Sigmoid colon (tissue), 7 donors: Measurements from ENCODE around the gene TAOK1. TPM values are rescaled to one million over a fixed set of nuclear protein-coding genes. Genes with fewer than 3 reads are reported as not detected.

Experiments
- DNase-seq: peaks from one replicate; pipeline ENCODE4 v3.0.0-alpha.2; 2019
- H3K27ac ChIP-seq, 4 donors: fragments of 200-600 bp; sonication (generic); one replicate each; pipeline ENCODE4 v1.5.1; 2016 to 2019; ENCODE audit warnings: mild to moderate bottlenecking in 1 of 4
- H3K27me3 ChIP-seq, 3 donors: fragments of 200-600 bp; sonication (generic); one replicate each; pipeline ENCODE4 v1.5.1; 2019; ENCODE audit warnings: mild to moderate bottlenecking in 1 of 3
- H3K36me3 ChIP-seq, 4 donors: fragments of 200-600 bp; sonication (generic); one replicate each; pipeline ENCODE4 v1.5.1; 2016 to 2019
- H3K4me1 ChIP-seq, 4 donors: fragments of 200-600 bp; sonication (generic); one replicate each; pipeline ENCODE4 v1.5.1; 2017 to 2019
- H3K4me3 ChIP-seq, 4 donors: fragments of 200-600 bp; sonication (generic); one replicate each; pipeline ENCODE4 v1.5.1; 2017 to 2019; ENCODE audit warnings: mild to moderate bottlenecking in 2 of 4, moderate library complexity in 1 of 4
- H3K9me3 ChIP-seq, 4 donors: fragments of 200-600 bp in 3 of 4; sonication (generic) in 3 of 4; one replicate each; pipeline versions ENCODE4 v1.5.1 to v1.6.1; 2013 to 2019
- EP300 ChIP-seq, 4 donors: sonication (generic); formaldehyde crosslinking; IDR thresholded peaks; one replicate each; pipeline ENCODE4 v1.6.1; 2017; ENCODE audit warnings: antibody characterized with exemption in 4 of 4
- POLR2A ChIP-seq, 2 donors: fragments of 450-650 bp; IDR thresholded peaks; one replicate each; pipeline ENCODE4 v1.6.1; 2016; ENCODE audit warnings: antibody characterized with exemption in 2 of 2, mild to moderate bottlenecking in 2 of 2, moderate library complexity in 2 of 2
- POLR2AphosphoS5 ChIP-seq, 4 donors: sonication (generic); formaldehyde crosslinking; IDR thresholded peaks; one replicate each; pipeline ENCODE4 v1.6.1; 2017; ENCODE audit warnings: antibody characterized with exemption in 4 of 4
- WGBS, 2 donors: extraction: QIAGEN DNeasy Blood & Tissue Kit; methylation state at CpG; one replicate each; pipeline ENCODE4 v1.1.7; 2013; 5-methylcytosine and 5-hydroxymethylcytosine counted together
- intact Hi-C: fragments of 100-400 bp; cut with DNase I; formaldehyde crosslinking; loops from one replicate; pipeline ENCODE4 v1.15.1; 2023
- polyA plus RNA-seq, 3 donors: library from polyadenylated mRNA; stranded (reverse); fragments of 200-250 nt; gene quantifications; one replicate each; pipeline ENCODE4 v1.2.3, GENCODE V29; 2013
- total RNA-seq, 4 donors: library from RNA; depleted of rRNA; stranded (reverse); fragments of >200 nt; gene quantifications; one replicate each; pipeline ENCODE4 v1.1.0, GENCODE V29; 2016
- TF ChIP-seq, protein P1 (sequence below), 4 experiments: fragments of 450-650 bp in 3 of 4; fragments of 200-600 bp in 1 of 4; IDR thresholded peaks; one replicate each; pipeline ENCODE4 v1.5.1; 2016 to 2019; ENCODE audit warnings: antibody characterized with exemption in 4 of 4, mild to moderate bottlenecking in 3 of 4, moderate library complexity in 2 of 4
- donor health status: healthy with polysubstance abuse.
- donor health status: Bipolar disorder and iron deficiency.
- donor health status: healthy.

Gene TAOK1
- total and polyA plus RNA-seq, 7 donors = 3.6 to 65.4 (median 46.3) TPM

DNA sequence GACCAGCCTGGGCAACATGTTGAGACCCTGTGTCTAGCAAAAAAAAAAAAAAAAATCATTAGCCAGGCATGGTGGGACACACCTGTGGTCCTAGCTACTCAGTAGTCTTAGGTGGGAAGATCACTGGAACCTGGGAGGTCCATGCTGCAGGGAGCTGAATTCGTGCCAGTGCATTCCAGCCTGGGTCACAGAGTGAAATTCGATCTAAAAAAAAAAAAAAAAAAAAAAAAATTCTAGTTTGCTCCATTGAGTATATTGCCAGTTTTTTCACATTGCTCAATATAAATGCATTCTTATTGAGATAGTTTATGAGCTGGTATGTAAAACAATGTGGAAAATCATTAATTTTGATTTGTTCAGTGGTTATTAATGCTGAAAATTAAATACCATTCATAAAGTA lies 124.6 kb downstream of the TAOK1 start:
- Histone ChIP-seq H3K4me1 (no peaks in the 10 kb centered on the region), H3K4me3 (no peak overlapping the region), H3K9me3 (no peaks in the 10 kb centered on the region), H3K27ac (no peak overlapping the region), H3K27me3 (no peaks in the 10 kb centered on the region), H3K36me3 (peaks cover 17 to 88% (median 42%) of the 10 kb centered on the region in 4 donors)
- TF ChIP-seq POLR2AphosphoS5 (IDR thresholded peaks at IDR 0.05) (no peak), POLR2A (IDR thresholded peaks at IDR 0.05) (no peak), EP300 (IDR thresholded peaks at IDR 0.05) (no peak)
- no peak for DNase-seq
- WGBS, 2 donors = 85 to 87% methylated on average over 2 of the region's 2 CpGs
- intact Hi-C loops = no loop called here

- intact Hi-C loops = no loop called here
- TF ChIP-seq EP300 (IDR thresholded peaks at IDR 0.05) = no peak
- Histone ChIP-seq H3K27me3 (no peaks in the 10 kb centered on the region), H3K27ac (no peak overlapping the region), H3K36me3 (peaks cover 22 to 89% (median 49%) of the 10 kb centered on the region in 4 donors), H3K9me3 (no peaks in the 10 kb centered on the region), H3K4me1 (no peaks in the 10 kb centered on the region), H3K4me3 (no peak overlapping the region)
- WGBS, 2 donors = 98 to 100% methylated on average over 1 of the region's 1 CpG
- DNase-seq = no peak
These were observed 128.2 kb downstream of the TAOK1 start for GRCh38 chr17:29518359-29518758.

GRCh38 chr17:29524692-29525091 lies 134.5 kb downstream of the TAOK1 start:
- Histone ChIP-seq H3K36me3 (peaks cover 5 to 89% (median 22%) of the 10 kb centered on the region in 4 donors), H3K4me3 (no peak overlapping the region), H3K9me3 (no peaks in the 10 kb centered on the region), H3K27me3 (no peaks in the 10 kb centered on the region), H3K4me1 (no peaks in the 10 kb centered on the region), H3K27ac (no peak overlapping the region)
- TF ChIP-seq, protein P1, sequence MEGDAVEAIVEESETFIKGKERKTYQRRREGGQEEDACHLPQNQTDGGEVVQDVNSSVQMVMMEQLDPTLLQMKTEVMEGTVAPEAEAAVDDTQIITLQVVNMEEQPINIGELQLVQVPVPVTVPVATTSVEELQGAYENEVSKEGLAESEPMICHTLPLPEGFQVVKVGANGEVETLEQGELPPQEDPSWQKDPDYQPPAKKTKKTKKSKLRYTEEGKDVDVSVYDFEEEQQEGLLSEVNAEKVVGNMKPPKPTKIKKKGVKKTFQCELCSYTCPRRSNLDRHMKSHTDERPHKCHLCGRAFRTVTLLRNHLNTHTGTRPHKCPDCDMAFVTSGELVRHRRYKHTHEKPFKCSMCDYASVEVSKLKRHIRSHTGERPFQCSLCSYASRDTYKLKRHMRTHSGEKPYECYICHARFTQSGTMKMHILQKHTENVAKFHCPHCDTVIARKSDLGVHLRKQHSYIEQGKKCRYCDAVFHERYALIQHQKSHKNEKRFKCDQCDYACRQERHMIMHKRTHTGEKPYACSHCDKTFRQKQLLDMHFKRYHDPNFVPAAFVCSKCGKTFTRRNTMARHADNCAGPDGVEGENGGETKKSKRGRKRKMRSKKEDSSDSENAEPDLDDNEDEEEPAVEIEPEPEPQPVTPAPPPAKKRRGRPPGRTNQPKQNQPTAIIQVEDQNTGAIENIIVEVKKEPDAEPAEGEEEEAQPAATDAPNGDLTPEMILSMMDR (IDR thresholded peaks at IDR 0.05) = no peak
- no peak for TF ChIP-seq POLR2A (IDR thresholded peaks at IDR 0.05)
- no peak for TF ChIP-seq EP300 (IDR thresholded peaks at IDR 0.05)
- no peak for TF ChIP-seq POLR2AphosphoS5 (IDR thresholded peaks at IDR 0.05)
- no peak for DNase-seq
- WGBS, 2 donors = 97 to 99% methylated on average over 3 of the region's 3 CpGs
- intact Hi-C loops = no loop called here

- no peak overlapping the region for H3K4me3 ChIP-seq
- H3K36me3 ChIP-seq = peaks cover 9 to 82% (median 17%) of the 10 kb centered on the region in 4 donors
- no peaks in the 10 kb centered on the region for H3K27me3 ChIP-seq
- no peaks in the 10 kb centered on the region for H3K4me1 ChIP-seq
- intact Hi-C loops = no loop called here
- TF ChIP-seq, protein P1 (IDR thresholded peaks at IDR 0.05) = no peak
- TF ChIP-seq POLR2A (IDR thresholded peaks at IDR 0.05) = no peak
- 92 to 97% methylated on average over 3 of the region's 3 CpGs for WGBS, 2 donors
- no peak overlapping the region for H3K27ac ChIP-seq
- no peak for DNase-seq
- H3K9me3 ChIP-seq = no peaks in the 10 kb centered on the region
These were observed 136.2 kb downstream of the TAOK1 start for GRCh38 chr17:29526322-29526721.

DNA sequence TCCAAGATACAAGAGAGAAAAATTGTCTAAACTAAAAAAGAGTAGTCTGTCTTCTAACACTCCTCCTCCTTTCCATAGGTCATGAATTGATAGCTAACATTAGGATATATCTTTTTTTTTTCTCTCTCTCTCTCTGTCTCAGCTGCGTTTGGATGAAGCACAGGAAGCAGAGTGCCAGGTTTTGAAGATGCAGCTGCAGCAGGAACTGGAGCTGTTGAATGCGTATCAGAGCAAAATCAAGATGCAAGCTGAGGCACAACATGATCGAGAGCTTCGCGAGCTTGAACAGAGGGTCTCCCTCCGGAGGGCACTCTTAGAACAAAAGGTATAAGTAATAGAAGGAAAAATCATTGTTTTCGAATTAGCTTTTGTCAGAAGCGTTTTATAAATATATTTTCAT lies 143.8 kb downstream of the TAOK1 start:
- H3K27ac ChIP-seq = no peak overlapping the region
- no peaks in the 10 kb centered on the region for H3K9me3 ChIP-seq
- no peaks in the 10 kb centered on the region for H3K4me1 ChIP-seq
- WGBS, 2 donors = 95 to 98% methylated on average over 8 of the region's 8 CpGs
- no peak for DNase-seq
- no peaks in the 10 kb centered on the region for H3K27me3 ChIP-seq
- intact Hi-C loops = no loop called here
- H3K36me3 ChIP-seq = peaks cover 7 to 81% (median 22%) of the 10 kb centered on the region in 4 donors
- TF ChIP-seq POLR2A (IDR thresholded peaks at IDR 0.05) (no peak), POLR2AphosphoS5 (IDR thresholded peaks at IDR 0.05) (no peak), EP300 (IDR thresholded peaks at IDR 0.05) (no peak)
- TF ChIP-seq, protein P1 (IDR thresholded peaks at IDR 0.05) = no peak
- no peak overlapping the region for H3K4me3 ChIP-seq

GRCh38 chr17:29544066-29544465 lies 153.9 kb downstream of the TAOK1 start:
- no peaks in the 10 kb centered on the region for H3K27me3 ChIP-seq
- H3K4me1 ChIP-seq = no peaks in the 10 kb centered on the region
- no peak for DNase-seq
- no peak overlapping the region for H3K27ac ChIP-seq
- WGBS, 2 donors = 86 to 90% methylated on average over 4 of the region's 4 CpGs
- H3K36me3 ChIP-seq = peaks cover 8 to 53% (median 11%) of the 10 kb centered on the region in 4 donors
- H3K9me3 ChIP-seq = no peaks in the 10 kb centered on the region
- intact Hi-C loops = no loop called here
- H3K4me3 ChIP-seq = no peak overlapping the region
- TF ChIP-seq POLR2AphosphoS5 (IDR thresholded peaks at IDR 0.05) (no peak), POLR2A (IDR thresholded peaks at IDR 0.05) (no peak), EP300 (IDR thresholded peaks at IDR 0.05) (no peak)
- TF ChIP-seq, protein P1 (IDR thresholded peaks at IDR 0.05) = no peak
